ENCODE results near the gene UROD. TPM values are rescaled to one million over a fixed set of nuclear protein-coding genes. Genes with fewer than 3 reads are reported as not detected.

Gene UROD
- polyA plus RNA-seq, 1 experiment, result 185 TPM

- Histone ChIP-seq H3K4me3 (ENCODE audit: low read depth, low read length) (no peak overlapping the region), H3K9me3 (ENCODE audit: control insufficient read depth, insufficient read depth, low read length) (no peaks in the 10 kb centered on the region), H3K27me3 (ENCODE audit: control insufficient read depth, insufficient read depth, low read length) (no peaks in the 10 kb centered on the region), H3K27ac (ENCODE audit: low read depth, low read length) (no peak overlapping the region)
- DNase-seq (ENCODE audit: low read depth, low spot score), result no peak
- TF ChIP-seq, protein P1, sequence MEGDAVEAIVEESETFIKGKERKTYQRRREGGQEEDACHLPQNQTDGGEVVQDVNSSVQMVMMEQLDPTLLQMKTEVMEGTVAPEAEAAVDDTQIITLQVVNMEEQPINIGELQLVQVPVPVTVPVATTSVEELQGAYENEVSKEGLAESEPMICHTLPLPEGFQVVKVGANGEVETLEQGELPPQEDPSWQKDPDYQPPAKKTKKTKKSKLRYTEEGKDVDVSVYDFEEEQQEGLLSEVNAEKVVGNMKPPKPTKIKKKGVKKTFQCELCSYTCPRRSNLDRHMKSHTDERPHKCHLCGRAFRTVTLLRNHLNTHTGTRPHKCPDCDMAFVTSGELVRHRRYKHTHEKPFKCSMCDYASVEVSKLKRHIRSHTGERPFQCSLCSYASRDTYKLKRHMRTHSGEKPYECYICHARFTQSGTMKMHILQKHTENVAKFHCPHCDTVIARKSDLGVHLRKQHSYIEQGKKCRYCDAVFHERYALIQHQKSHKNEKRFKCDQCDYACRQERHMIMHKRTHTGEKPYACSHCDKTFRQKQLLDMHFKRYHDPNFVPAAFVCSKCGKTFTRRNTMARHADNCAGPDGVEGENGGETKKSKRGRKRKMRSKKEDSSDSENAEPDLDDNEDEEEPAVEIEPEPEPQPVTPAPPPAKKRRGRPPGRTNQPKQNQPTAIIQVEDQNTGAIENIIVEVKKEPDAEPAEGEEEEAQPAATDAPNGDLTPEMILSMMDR (IDR thresholded peaks at IDR 0.05; ENCODE audit: low read depth, low read length), result no peak
- POLR2A ChIA-PET, result interaction anchor here (0.7 kb wide), 1 partner anchor 225 kb away, joined by 3 read pairs; no protein-coding TSS in a partner anchor
- CTCF ChIA-PET, result interaction anchor here (0.6 to 11.4 kb wide), 5 partner anchors 15 to 477 kb away, joined by 6 to 616 read pairs (median 37); partner anchors contain the start of genes MUTYH, TESK2 and TOE1
These were observed 4.1 kb downstream of the UROD start for GRCh38 chr1:45016090-45016697.

- ChIA-PET CTCF (interaction anchor here (1.6 to 11.4 kb wide), 3 partner anchors 281 to 476 kb away, joined by 6 to 616 read pairs (median 22); no protein-coding TSS in a partner anchor), POLR2A (interaction anchor here (0.7 to 0.9 kb wide), 2 partner anchors 226 to 287 kb away, joined by 3 read pairs; no protein-coding TSS in a partner anchor)
- DNase-seq (ENCODE audit: low read depth, low spot score), result no peak
- TF ChIP-seq, protein P1 (IDR thresholded peaks at IDR 0.05; ENCODE audit: low read depth, low read length), result no peak
- Histone ChIP-seq H3K4me3 (ENCODE audit: low read depth, low read length) (no peak overlapping the region), H3K27me3 (ENCODE audit: control insufficient read depth, insufficient read depth, low read length) (no peaks in the 10 kb centered on the region), H3K9me3 (ENCODE audit: control insufficient read depth, insufficient read depth, low read length) (no peaks in the 10 kb centered on the region), H3K27ac (ENCODE audit: low read depth, low read length) (no peak overlapping the region)
These were observed 4.7 kb downstream of the UROD start for GRCh38 chr1:45016767-45017166.

- no peak overlapping the region for H3K4me3 ChIP-seq (ENCODE audit: low read depth, low read length)
- no peaks in the 10 kb centered on the region for H3K27me3 ChIP-seq (ENCODE audit: control insufficient read depth, insufficient read depth, low read length)
- H3K9me3 ChIP-seq (ENCODE audit: control insufficient read depth, insufficient read depth, low read length), result no peaks in the 10 kb centered on the region
- TF ChIP-seq, protein P1 (IDR thresholded peaks at IDR 0.05; ENCODE audit: low read depth, low read length), result peak; percentile 85
- no peak overlapping the region for H3K27ac ChIP-seq (ENCODE audit: low read depth, low read length)
- peak; percentile 34 for DNase-seq (ENCODE audit: low read depth, low spot score)
- ChIA-PET POLR2A (interaction anchor here (1.0 to 1.1 kb wide), 2 partner anchors 282 to 285 kb away, joined by 3 to 5 read pairs; no protein-coding TSS in a partner anchor), CTCF (interaction anchor here (0.6 to 11.4 kb wide), 27 partner anchors 13 to 1490 kb away, joined by 3 to 616 read pairs (median 4); partner anchors contain the start of genes MUTYH and TOE1)
These were observed 6.7 kb downstream of the UROD start for GRCh38 chr1:45018599-45019230.

- Histone ChIP-seq H3K9me3 (ENCODE audit: control insufficient read depth, insufficient read depth, low read length) (no peaks in the 10 kb centered on the region), H3K4me3 (ENCODE audit: low read depth, low read length) (no peak overlapping the region), H3K27me3 (ENCODE audit: control insufficient read depth, insufficient read depth, low read length) (no peaks in the 10 kb centered on the region), H3K27ac (ENCODE audit: low read depth, low read length) (no peak overlapping the region)
- no peak for DNase-seq (ENCODE audit: low read depth, low spot score)
- TF ChIP-seq, protein P1 (IDR thresholded peaks at IDR 0.05; ENCODE audit: low read depth, low read length), result no peak
- ChIA-PET CTCF (no interaction called here), POLR2A (no interaction called here)
These were observed 11.6 kb downstream of the UROD start for GRCh38 chr1:45023663-45024062.

DNA sequence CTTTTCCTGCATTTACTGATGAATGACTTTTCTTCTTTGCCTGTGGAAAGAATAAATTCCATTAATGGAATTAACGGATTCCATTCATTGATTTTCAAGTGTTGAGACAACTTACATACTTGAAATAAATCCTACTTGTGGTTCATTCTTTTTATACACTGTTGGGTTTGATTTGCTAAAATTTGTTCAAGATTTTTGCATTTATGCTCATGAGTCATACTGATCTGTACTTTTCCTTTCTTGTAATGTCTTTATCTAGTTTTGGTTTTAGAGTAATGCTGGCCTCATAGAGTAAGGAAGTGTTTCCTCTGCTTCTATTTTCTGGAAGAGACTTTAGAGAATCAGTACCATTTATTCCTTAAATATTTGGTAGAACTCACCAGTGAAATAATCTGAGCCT lies 14.4 kb downstream of the UROD start:
- no peaks in the 10 kb centered on the region for H3K9me3 ChIP-seq (ENCODE audit: control insufficient read depth, insufficient read depth, low read length)
- no peak overlapping the region for H3K27ac ChIP-seq (ENCODE audit: low read depth, low read length)
- TF ChIP-seq, protein P1 (IDR thresholded peaks at IDR 0.05; ENCODE audit: low read depth, low read length), result no peak
- no peak overlapping the region for H3K4me3 ChIP-seq (ENCODE audit: low read depth, low read length)
- no peaks in the 10 kb centered on the region for H3K27me3 ChIP-seq (ENCODE audit: control insufficient read depth, insufficient read depth, low read length)
- CTCF ChIA-PET, result interaction anchor here (1.5 kb wide), 1 partner anchor 12 kb away, joined by 5 read pairs; no protein-coding TSS in a partner anchor
- DNase-seq (ENCODE audit: low read depth, low spot score), result no peak
- POLR2A ChIA-PET, result no interaction called here

Data from AG04450 (cell line).